ENCODE data around the gene MUCL3.
"Not testable (repeated sequence)": the region's sequence is repeated elsewhere in the genome, so short reads cannot be mapped to it uniquely, and the experiment has no call there.

MUCL3 gene

GRCh38 chr6:30960907-30961673 is 20.3 kb downstream of the MUCL3 start:
- CTCF ChIA-PET = interaction anchor here (0.6 to 1.2 kb wide), 2 partner anchors 45 to 108 kb away, joined by 3 read pairs; no protein-coding TSS in a partner anchor
- TF ChIP-seq CTCF (conservative IDR thresholded peaks at IDR 0.05; ENCODE audit: low read depth) = no peak
- DNase-seq (ENCODE audit: low spot score) = no peak
- POLR2A ChIA-PET (ENCODE audit: low non-redundant PET) = no interaction called here
- H3K27ac ChIP-seq = no peak overlapping the region

GRCh38 chr6:30962716-30963115 is 21.9 kb downstream of the MUCL3 start:
- no peak for TF ChIP-seq CTCF (conservative IDR thresholded peaks at IDR 0.05; ENCODE audit: low read depth)
- CTCF ChIA-PET = no interaction called here
- no peak for DNase-seq (ENCODE audit: low spot score)
- POLR2A ChIA-PET (ENCODE audit: low non-redundant PET) = no interaction called here
- H3K27ac ChIP-seq = no peak overlapping the region

GRCh38 chr6:30963641-30964040 is 22.9 kb downstream of the MUCL3 start:
- DNase-seq (ENCODE audit: low spot score) = peak; percentile 54
- no peak overlapping the region for H3K27ac ChIP-seq
- ChIA-PET CTCF (no interaction called here), POLR2A (ENCODE audit: low non-redundant PET) (no interaction called here)
- no peak for TF ChIP-seq CTCF (conservative IDR thresholded peaks at IDR 0.05; ENCODE audit: low read depth)

GRCh38 chr6:30964075-30964474 is 23.3 kb downstream of the MUCL3 start:
- no peak for TF ChIP-seq CTCF (conservative IDR thresholded peaks at IDR 0.05; ENCODE audit: low read depth)
- POLR2A ChIA-PET (ENCODE audit: low non-redundant PET) = no interaction called here
- CTCF ChIA-PET = interaction anchor here (0.6 kb wide), 1 partner anchor 29 kb away, joined by 3 read pairs; no protein-coding TSS in a partner anchor
- H3K27ac ChIP-seq = no peak overlapping the region
- no peak for DNase-seq (ENCODE audit: low spot score)

- ChIA-PET CTCF (no interaction called here), POLR2A (ENCODE audit: low non-redundant PET) (no interaction called here)
- no peak overlapping the region for H3K27ac ChIP-seq
- no peak for TF ChIP-seq CTCF (conservative IDR thresholded peaks at IDR 0.05; ENCODE audit: low read depth)
- DNase-seq (ENCODE audit: low spot score) = no peak
These were observed 24.4 kb downstream of the MUCL3 start for GRCh38 chr6:30965140-30965601.

- no peak for TF ChIP-seq CTCF (conservative IDR thresholded peaks at IDR 0.05; ENCODE audit: low read depth)
- CTCF ChIA-PET = interaction anchor here (0.6 kb wide), 2 partner anchors 52 to 1063 kb away, joined by 3 to 4 read pairs; partner anchors contain the start of gene VARS2
- H3K27ac ChIP-seq = no peak overlapping the region
- DNase-seq (ENCODE audit: low spot score) = no peak
- POLR2A ChIA-PET (ENCODE audit: low non-redundant PET) = no interaction called here
These were observed 25.4 kb downstream of the MUCL3 start for GRCh38 chr6:30966154-30966553.

- H3K27ac ChIP-seq; DNase-seq (ENCODE audit: low spot score); POLR2A ChIA-PET (ENCODE audit: low non-redundant PET): not testable (repeated sequence)
- CTCF ChIA-PET = interaction anchor here (0.7 kb wide), 1 partner anchor 12 kb away, joined by 3 read pairs; no protein-coding TSS in a partner anchor
These were observed 28.4 kb downstream of the MUCL3 start for GRCh38 chr6:30969171-30969570.
